HEK293T (cell line): ENCODE data around the gene DDIT4.
"Not testable (repeated sequence)": the region's sequence is repeated elsewhere in the genome, so short reads cannot be mapped to it uniquely, and the experiment has no call there.

ENCODE experiments used
- CTCF ChIA-PET: fragments of 350-600 bp; formaldehyde crosslinking; extraction: SDS; loops from one replicate; lab custom pipeline; 2021; ENCODE audit warnings: antibody characterized with exemption, inconsistent platforms; lab: Yijun Ruan, JAX
- POLR2A ChIA-PET: fragments of 350-600 bp; formaldehyde crosslinking; extraction: SDS; loops from one replicate; lab custom pipeline; 2020; ENCODE audit warnings: antibody characterized with exemption, inconsistent platforms; lab: Yijun Ruan, JAX
- DNase-seq: peaks from one replicate; pipeline ENCODE4 v3.0.0; 2012; ENCODE audit warnings: mixed read lengths; ENCODE audit errors: extremely low spot score
- ARNT ChIP-seq: fragments of 450-650 bp; IDR thresholded peaks from 2 replicates; pipeline ENCODE4 v1.6.1; 2017; ENCODE audit warnings: mild to moderate bottlenecking
- BHLHE40 ChIP-seq: fragments of 450-650 bp; IDR thresholded peaks from 2 replicates; pipeline ENCODE4 v1.6.1; 2016; ENCODE audit warnings: mild to moderate bottlenecking, moderate library complexity, borderline replicate concordance
- CTBP1 ChIP-seq: fragments of 450-650 bp; IDR thresholded peaks from 2 replicates; pipeline ENCODE4 v1.6.1; 2016; ENCODE audit warnings: borderline replicate concordance
- ELF4 ChIP-seq: fragments of 450-650 bp; IDR thresholded peaks from 2 replicates; pipeline ENCODE4 v1.6.1; 2017; ENCODE audit warnings: antibody characterized with exemption
- FOXA1 ChIP-seq: fragments of 450-650 bp; IDR thresholded peaks from 2 replicates; pipeline ENCODE4 v1.6.1; 2016; ENCODE audit warnings: mild to moderate bottlenecking
- FOXK2 ChIP-seq: fragments of 450-650 bp; IDR thresholded peaks from 2 replicates; pipeline ENCODE4 v1.6.1; 2016; ENCODE audit warnings: mild to moderate bottlenecking
- FOXM1 ChIP-seq: fragments of 450-650 bp; IDR thresholded peaks from 2 replicates; pipeline ENCODE4 v1.6.1; 2017; ENCODE audit warnings: mild to moderate bottlenecking, borderline replicate concordance
- HDGF ChIP-seq: fragments of 450-650 bp; IDR thresholded peaks from 2 replicates; pipeline ENCODE4 v1.6.1; 2017; ENCODE audit warnings: antibody characterized with exemption, borderline replicate concordance
- L3MBTL2 ChIP-seq: fragments of 450-650 bp; conservative IDR thresholded peaks from 2 replicates; pipeline ENCODE4 v1.6.1; 2016; ENCODE audit warnings: mild to moderate bottlenecking
- LEF1 ChIP-seq: fragments of 450-650 bp; IDR thresholded peaks from 2 replicates; pipeline ENCODE4 v1.6.1; 2017; ENCODE audit warnings: mild to moderate bottlenecking, borderline replicate concordance
- NFRKB ChIP-seq: fragments of 450-650 bp; IDR thresholded peaks from 2 replicates; pipeline ENCODE4 v1.6.1; 2016; ENCODE audit warnings: mild to moderate bottlenecking, moderate library complexity
- PKNOX1 ChIP-seq: fragments of 450-650 bp; IDR thresholded peaks from 2 replicates; pipeline ENCODE4 v1.6.1; 2016
- SP1 ChIP-seq: fragments of 450-650 bp; IDR thresholded peaks from 2 replicates; pipeline ENCODE4 v1.6.1; 2017
- SUZ12 ChIP-seq: fragments of 450-650 bp; IDR thresholded peaks from 2 replicates; pipeline ENCODE4 v1.6.1; 2016; ENCODE audit warnings: mild to moderate bottlenecking
- TARDBP ChIP-seq: fragments of 450-650 bp; IDR thresholded peaks from 2 replicates; pipeline ENCODE4 v1.6.1; 2016
- ZNF384 ChIP-seq: fragments of 450-650 bp; IDR thresholded peaks from 2 replicates; pipeline ENCODE4 v1.6.1; 2016

The DDIT4 gene

GRCh38 chr10:72276421-72277339, 3.0 kb downstream of the DDIT4 start:
- CTCF ChIA-PET = interaction anchor here (1.9 kb wide), 1 partner anchor 11 kb away, joined by 10 read pairs; no protein-coding TSS in a partner anchor
- POLR2A ChIA-PET = interaction anchor here (0.7 to 12.9 kb wide), 18 partner anchors 9 to 213 kb away, joined by 3 to 517 read pairs (median 26); no protein-coding TSS in a partner anchor
- DNase-seq = no peak
- TF ChIP-seq FOXA1 (no peak), HDGF (no peak), ELF4 (peak; percentile 9; the same call in 1 of the 2 replicates)

- ChIA-PET CTCF (interaction anchor here (0.6 to 1.1 kb wide), 2 partner anchors 44 to 93 kb away, joined by 3 to 4 read pairs; no protein-coding TSS in a partner anchor), POLR2A (interaction anchor here (0.7 to 12.9 kb wide), 16 partner anchors 8 to 107 kb away, joined by 3 to 517 read pairs (median 5); partner anchors contain the start of gene ASCC1)
- no peak for DNase-seq
- TF ChIP-seq L3MBTL2 = no peak
- TF ChIP-seq BHLHE40 = no peak
- TF ChIP-seq SP1 = no peak
- no peak for TF ChIP-seq PKNOX1
- TF ChIP-seq CTBP1 = no peak
Observed at GRCh38 chr10:72277340-72277995, 3.7 kb downstream of the DDIT4 start.

- no peak for DNase-seq
- ChIA-PET POLR2A (interaction anchor here (0.7 to 12.9 kb wide), 14 partner anchors 8 to 107 kb away, joined by 3 to 517 read pairs (median 5); partner anchors contain the start of gene ASCC1), CTCF (interaction anchor here (0.6 to 1.1 kb wide), 3 partner anchors 44 to 93 kb away, joined by 3 to 4 read pairs (median 3); no protein-coding TSS in a partner anchor)
- TF ChIP-seq FOXM1 (no peak), L3MBTL2 (no peak), FOXA1 (no peak), ELF4 (no peak), BHLHE40 (no peak), NFRKB (no peak), PKNOX1 (no peak), FOXK2 (no peak), CTBP1 (no peak), LEF1 (no peak), HDGF (no peak)
Observed at GRCh38 chr10:72277996-72278667, 4.4 kb downstream of the DDIT4 start.

GRCh38 chr10:72278668-72279393, 5.1 kb downstream of the DDIT4 start:
- POLR2A ChIA-PET = interaction anchor here (3.5 to 12.9 kb wide), 4 partner anchors 19 to 45 kb away, joined by 15 to 517 read pairs (median 184); no protein-coding TSS in a partner anchor

GRCh38 chr10:72279587-72279986, 5.9 kb downstream of the DDIT4 start:
- CTCF ChIA-PET = interaction anchor here (0.6 to 1.3 kb wide), 2 partner anchors 48 to 1745 kb away, joined by 4 read pairs; no protein-coding TSS in a partner anchor
- not testable (repeated sequence) for DNase-seq

More at GRCh38 chr10:72278668-72279393, 5.1 kb downstream of the DDIT4 start:
- CTCF ChIA-PET = interaction anchor here (0.7 to 1.3 kb wide), 2 partner anchors 43 to 49 kb away, joined by 3 to 4 read pairs; no protein-coding TSS in a partner anchor
- TF ChIP-seq FOXA1 (no peak), LEF1 (no peak), PKNOX1 (no peak), ZNF384 (no peak), BHLHE40 (no peak), TARDBP (no peak), CTBP1 (no peak), FOXK2 (no peak), ARNT (no peak), L3MBTL2 (no peak), HDGF (no peak), FOXM1 (no peak), SUZ12 (no peak), NFRKB (no peak), ELF4 (no peak), SP1 (no peak)
- DNase-seq = no peak

More at GRCh38 chr10:72279587-72279986, 5.9 kb downstream of the DDIT4 start:
- POLR2A ChIA-PET = interaction anchor here (3.5 to 12.9 kb wide), 3 partner anchors 18 to 44 kb away, joined by 15 to 517 read pairs (median 317); no protein-coding TSS in a partner anchor
